ENCODE results near the gene TMEM201. TPM values are rescaled to one million over a fixed set of nuclear protein-coding genes. Genes with fewer than 3 reads are reported as not detected.

The TMEM201 gene
- total RNA-seq, 1 donor from 2014 or later = 12.8 TPM

- Histone ChIP-seq H3K27ac (no peak overlapping the region), H3K4me1 (no peaks in the 10 kb centered on the region), H3K4me3 (no peak overlapping the region), H3K9me3 (no peaks in the 10 kb centered on the region), H3K36me3 (peaks cover 14 to 22% of the 10 kb centered on the region in 2 donors), H3K27me3 (no peaks in the 10 kb centered on the region)
- intact Hi-C loops (cut with DNase I) = no loop called here
- no peak for DNase-seq (ENCODE audit: low spot score in 2 of 2)
- TF ChIP-seq, protein P1, sequence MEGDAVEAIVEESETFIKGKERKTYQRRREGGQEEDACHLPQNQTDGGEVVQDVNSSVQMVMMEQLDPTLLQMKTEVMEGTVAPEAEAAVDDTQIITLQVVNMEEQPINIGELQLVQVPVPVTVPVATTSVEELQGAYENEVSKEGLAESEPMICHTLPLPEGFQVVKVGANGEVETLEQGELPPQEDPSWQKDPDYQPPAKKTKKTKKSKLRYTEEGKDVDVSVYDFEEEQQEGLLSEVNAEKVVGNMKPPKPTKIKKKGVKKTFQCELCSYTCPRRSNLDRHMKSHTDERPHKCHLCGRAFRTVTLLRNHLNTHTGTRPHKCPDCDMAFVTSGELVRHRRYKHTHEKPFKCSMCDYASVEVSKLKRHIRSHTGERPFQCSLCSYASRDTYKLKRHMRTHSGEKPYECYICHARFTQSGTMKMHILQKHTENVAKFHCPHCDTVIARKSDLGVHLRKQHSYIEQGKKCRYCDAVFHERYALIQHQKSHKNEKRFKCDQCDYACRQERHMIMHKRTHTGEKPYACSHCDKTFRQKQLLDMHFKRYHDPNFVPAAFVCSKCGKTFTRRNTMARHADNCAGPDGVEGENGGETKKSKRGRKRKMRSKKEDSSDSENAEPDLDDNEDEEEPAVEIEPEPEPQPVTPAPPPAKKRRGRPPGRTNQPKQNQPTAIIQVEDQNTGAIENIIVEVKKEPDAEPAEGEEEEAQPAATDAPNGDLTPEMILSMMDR (IDR thresholded peaks at IDR 0.05) = no peak
Observed at GRCh38 chr1:9595156-9595967, 6.7 kb downstream of the TMEM201 start.

GRCh38 chr1:9595968-9596340 is 7.2 kb downstream of the TMEM201 start:
- no peaks in the 10 kb centered on the region for H3K4me1 ChIP-seq
- no peak for DNase-seq (ENCODE audit: low spot score in 2 of 2)
- TF ChIP-seq, protein P1 (IDR thresholded peaks at IDR 0.05) = no peak

GRCh38 chr1:9596415-9597123 is 7.9 kb downstream of the TMEM201 start:
- no peaks in the 10 kb centered on the region for H3K4me1 ChIP-seq
- H3K27me3 ChIP-seq = no peaks in the 10 kb centered on the region
- no peak for DNase-seq (ENCODE audit: low spot score in 2 of 2)
- peaks cover 22 to 34% of the 10 kb centered on the region in 2 donors for H3K36me3 ChIP-seq
- intact Hi-C loops (cut with DNase I) = no loop called here
- TF ChIP-seq, protein P1 (IDR thresholded peaks at IDR 0.05) = no peak
- H3K9me3 ChIP-seq = no peaks in the 10 kb centered on the region
- no peak overlapping the region for H3K27ac ChIP-seq
- H3K4me3 ChIP-seq = no peak overlapping the region

More at GRCh38 chr1:9595968-9596340, 7.2 kb downstream of the TMEM201 start:
- H3K36me3 ChIP-seq = peaks cover 16 to 28% of the 10 kb centered on the region in 2 donors
- H3K4me3 ChIP-seq = no peak overlapping the region
- H3K9me3 ChIP-seq = no peaks in the 10 kb centered on the region
- no peaks in the 10 kb centered on the region for H3K27me3 ChIP-seq
- H3K27ac ChIP-seq = no peak overlapping the region
- intact Hi-C loops (cut with DNase I) = no loop called here

DNA sequence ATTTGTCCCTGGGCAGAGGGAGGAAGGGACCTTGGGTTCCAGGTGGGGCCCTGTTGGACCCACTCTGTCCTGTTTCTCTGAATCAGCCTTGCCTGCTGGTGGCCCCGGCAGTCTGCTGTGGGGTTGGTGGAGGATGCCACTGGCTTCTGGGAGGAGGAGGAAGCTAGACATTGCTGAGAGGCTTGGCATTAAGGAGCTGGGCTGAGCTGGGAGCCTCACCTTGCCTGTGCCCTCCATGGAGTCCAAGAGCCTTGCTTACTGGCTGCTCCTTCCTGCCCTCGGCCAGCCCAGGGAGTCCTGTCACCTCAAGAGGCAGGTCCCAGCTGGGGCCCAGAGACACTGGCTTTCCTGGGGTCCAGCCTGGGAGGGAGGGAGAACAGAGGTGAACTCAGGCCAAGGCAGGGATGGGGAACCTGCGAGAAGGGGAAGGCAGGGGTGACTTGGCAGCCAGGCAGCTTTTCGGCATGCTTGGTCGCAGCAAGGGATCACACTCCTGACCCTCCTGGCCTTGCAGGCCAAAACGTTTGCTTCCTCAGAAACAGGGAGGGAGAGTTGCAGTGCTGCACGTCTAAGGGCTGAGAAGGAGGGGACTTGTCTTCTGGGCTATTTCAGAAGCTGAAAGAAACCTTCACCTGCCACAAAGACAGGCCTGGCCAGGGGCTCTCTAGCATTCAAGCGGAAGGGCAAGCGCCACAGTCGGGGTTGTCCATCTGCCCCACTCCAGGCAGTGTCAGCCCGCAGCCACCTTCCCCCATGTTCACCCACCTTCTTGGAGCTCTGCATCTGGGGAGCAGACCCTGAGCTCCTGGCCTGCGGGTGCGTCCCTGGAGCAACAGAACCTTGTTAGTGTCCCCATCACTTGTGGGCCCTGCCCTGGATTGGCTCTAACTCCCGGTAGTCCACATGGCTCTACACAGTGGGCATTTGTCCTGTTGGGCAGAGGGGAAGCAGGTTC is 8.9 kb downstream of the TMEM201 start:
- peaks cover 32 to 45% of the 10 kb centered on the region in 2 donors for H3K36me3 ChIP-seq
- TF ChIP-seq, protein P1 (IDR thresholded peaks at IDR 0.05) = no peak
- H3K27me3 ChIP-seq = no peaks in the 10 kb centered on the region
- intact Hi-C loops (cut with DNase I) = no loop called here
- no peaks in the 10 kb centered on the region for H3K9me3 ChIP-seq
- H3K27ac ChIP-seq = no peak overlapping the region
- DNase-seq (ENCODE audit: low spot score in 2 of 2) = no peak
- H3K4me1 ChIP-seq = no peaks in the 10 kb centered on the region
- H3K4me3 ChIP-seq = no peak overlapping the region

GRCh38 chr1:9598316-9598700 is 9.6 kb downstream of the TMEM201 start:
- H3K27me3 ChIP-seq = no peaks in the 10 kb centered on the region
- TF ChIP-seq, protein P1 (IDR thresholded peaks at IDR 0.05) = no peak
- no peak overlapping the region for H3K4me3 ChIP-seq
- no peak overlapping the region for H3K27ac ChIP-seq
- H3K4me1 ChIP-seq = no peaks in the 10 kb centered on the region
- peaks cover 39 to 50% of the 10 kb centered on the region in 2 donors for H3K36me3 ChIP-seq
- intact Hi-C loops (cut with DNase I) = no loop called here
- DNase-seq (ENCODE audit: low spot score in 2 of 2) = no peak
- H3K9me3 ChIP-seq = no peaks in the 10 kb centered on the region
